HFF-Myc (cell line): ENCODE results near the gene CFAP300.

Experiments
- DNase-seq: peaks from one replicate; pipeline ENCODE4 v3.0.0-alpha.2; 2011; ENCODE audit warnings: low read depth; ENCODE audit errors: extremely low read depth
- H3K4me3 ChIP-seq: replicated peaks from 2 replicates; pipeline ENCODE4 v1.5.1; 2011; ENCODE audit warnings: low read depth, mild to moderate bottlenecking, control low read depth, low read length
- TF ChIP-seq, protein P1 (sequence below): IDR thresholded peaks from 2 replicates; pipeline ENCODE4 v1.5.1; 2012; ENCODE audit warnings: mild to moderate bottlenecking, low read depth, low read length, control low read depth; ENCODE audit errors: missing control alignments

The CFAP300 gene

DNA sequence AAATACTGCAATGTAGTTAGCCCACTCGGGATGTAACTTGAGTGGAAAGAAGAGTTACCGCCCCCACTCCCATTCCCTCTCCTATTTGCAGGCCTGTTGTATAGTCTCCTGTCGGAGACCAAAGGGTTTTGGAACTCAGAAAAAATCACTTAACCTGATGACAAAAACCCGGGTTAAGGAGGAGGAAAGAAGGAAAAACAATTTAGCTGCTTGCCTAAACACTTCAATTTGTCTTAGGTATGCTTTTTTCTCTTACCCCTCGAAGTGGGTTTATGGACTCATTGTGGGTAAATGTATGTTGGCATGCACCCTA, 65.2 kb downstream of the CFAP300 start:
- TF ChIP-seq, protein P1, sequence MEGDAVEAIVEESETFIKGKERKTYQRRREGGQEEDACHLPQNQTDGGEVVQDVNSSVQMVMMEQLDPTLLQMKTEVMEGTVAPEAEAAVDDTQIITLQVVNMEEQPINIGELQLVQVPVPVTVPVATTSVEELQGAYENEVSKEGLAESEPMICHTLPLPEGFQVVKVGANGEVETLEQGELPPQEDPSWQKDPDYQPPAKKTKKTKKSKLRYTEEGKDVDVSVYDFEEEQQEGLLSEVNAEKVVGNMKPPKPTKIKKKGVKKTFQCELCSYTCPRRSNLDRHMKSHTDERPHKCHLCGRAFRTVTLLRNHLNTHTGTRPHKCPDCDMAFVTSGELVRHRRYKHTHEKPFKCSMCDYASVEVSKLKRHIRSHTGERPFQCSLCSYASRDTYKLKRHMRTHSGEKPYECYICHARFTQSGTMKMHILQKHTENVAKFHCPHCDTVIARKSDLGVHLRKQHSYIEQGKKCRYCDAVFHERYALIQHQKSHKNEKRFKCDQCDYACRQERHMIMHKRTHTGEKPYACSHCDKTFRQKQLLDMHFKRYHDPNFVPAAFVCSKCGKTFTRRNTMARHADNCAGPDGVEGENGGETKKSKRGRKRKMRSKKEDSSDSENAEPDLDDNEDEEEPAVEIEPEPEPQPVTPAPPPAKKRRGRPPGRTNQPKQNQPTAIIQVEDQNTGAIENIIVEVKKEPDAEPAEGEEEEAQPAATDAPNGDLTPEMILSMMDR, result no peak
- no peak for DNase-seq
- peak overlapping the region; percentile 87 for H3K4me3 ChIP-seq

DNA sequence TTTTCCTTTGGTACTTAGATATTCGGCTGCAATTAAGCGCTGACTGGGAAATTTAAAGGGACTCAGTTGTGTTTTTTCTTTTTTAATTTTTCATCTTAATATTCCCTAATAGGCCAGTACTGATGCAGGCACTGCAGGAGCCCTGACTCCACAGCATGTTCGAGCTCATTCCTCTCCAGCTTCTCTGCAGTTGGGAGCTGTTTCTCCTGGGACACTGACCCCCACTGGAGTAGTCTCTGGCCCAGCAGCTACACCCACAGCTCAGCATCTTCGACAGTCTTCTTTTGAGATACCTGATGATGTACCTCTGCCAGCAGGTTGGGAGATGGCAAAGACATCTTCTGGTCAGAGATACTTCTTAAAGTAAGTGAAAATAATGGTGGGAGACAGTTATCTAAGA, 66.8 kb downstream of the CFAP300 start:
- no peak for DNase-seq
- TF ChIP-seq, protein P1, result no peak
- peak overlapping the region; percentile 87 for H3K4me3 ChIP-seq

DNA sequence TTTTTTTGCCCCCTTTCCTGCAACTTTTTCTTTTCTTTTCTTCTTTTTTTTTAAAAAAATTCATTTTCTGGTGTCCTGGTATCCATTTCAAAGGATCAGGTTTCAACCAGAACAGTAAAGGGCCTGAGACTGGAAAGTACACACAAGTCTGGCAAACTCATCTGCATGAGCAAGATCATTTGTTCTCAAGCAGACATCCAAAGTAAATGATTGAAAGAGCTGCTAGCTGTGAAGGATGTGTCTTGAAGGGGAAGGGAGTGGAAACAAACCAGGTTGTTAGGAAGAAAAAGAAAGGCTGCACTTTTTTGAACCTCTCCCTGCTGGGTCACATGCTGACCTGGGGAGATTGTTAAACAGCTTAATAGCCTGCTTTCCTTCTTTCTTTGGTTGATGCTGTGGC, 68.3 kb downstream of the CFAP300 start:
- DNase-seq, result no peak
- TF ChIP-seq, protein P1, result no peak
- H3K4me3 ChIP-seq, result no peak overlapping the region

DNA sequence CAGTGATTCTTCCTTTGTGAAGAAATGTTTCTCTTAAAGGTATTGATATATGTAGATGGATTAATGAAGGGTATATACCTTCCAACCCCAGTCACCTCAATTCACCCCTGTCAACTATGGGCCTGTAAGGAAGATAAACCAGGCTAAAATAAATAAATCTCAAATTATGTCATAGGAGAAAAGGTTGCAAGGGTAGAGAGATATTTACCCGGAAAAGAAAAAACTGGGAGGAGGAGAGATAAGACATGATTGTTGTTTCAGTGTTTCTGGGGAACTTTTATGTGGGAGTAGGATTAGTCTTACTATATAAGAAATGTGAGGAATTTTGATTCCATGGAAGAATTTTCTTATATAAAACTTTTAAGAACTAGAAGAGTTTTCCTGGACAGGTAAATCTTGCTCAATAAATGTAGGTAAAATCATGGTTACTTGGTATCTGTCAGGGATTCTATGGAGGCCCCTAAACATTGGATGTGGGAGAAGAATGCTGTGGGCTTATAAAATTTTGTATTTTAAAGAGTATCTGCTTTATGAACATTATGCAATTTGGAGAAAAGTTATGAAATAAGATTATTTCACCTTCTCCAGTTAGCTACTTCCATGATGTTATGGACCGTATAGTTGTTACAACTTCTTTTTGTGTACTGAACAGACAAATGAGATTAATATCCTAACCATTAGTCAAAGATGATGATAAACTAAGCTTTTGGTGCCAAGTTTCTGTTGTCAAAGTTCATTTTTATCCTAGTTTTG, 69.4 kb downstream of the CFAP300 start:
- H3K4me3 ChIP-seq, result no peak overlapping the region
- DNase-seq, result no peak
- TF ChIP-seq, protein P1, result no peak

DNA sequence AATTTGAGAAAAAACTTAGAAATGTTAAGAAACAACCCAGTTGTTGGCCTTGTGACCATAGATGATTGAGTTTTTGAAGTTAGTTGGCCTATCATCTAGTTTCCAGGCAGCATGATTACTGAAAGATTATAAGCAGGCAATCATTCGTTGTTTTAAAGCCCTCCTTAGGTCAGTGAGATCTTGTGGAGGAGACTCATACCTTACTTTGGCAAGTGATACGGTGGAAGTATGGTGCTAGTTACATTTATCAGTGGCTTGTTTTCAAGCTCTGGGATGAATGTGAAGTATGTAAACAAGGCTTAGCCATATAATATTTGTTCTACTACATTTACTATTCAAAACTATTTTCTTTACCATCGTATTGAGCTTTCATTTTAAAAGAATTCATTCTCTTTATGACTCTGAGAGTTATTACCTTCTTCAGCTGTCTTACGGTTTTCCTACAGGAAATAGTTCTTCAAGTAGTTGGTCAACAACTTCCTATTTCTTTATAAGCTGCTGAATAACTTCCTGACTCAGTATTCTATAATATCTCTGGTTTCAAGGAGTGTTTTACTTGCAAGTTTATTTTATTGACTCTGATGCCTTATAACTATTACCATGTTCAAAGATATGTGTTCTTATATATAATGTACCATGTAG, 70.4 kb downstream of the CFAP300 start:
- TF ChIP-seq, protein P1, result no peak
- no peak for DNase-seq
- no peak overlapping the region for H3K4me3 ChIP-seq

DNA sequence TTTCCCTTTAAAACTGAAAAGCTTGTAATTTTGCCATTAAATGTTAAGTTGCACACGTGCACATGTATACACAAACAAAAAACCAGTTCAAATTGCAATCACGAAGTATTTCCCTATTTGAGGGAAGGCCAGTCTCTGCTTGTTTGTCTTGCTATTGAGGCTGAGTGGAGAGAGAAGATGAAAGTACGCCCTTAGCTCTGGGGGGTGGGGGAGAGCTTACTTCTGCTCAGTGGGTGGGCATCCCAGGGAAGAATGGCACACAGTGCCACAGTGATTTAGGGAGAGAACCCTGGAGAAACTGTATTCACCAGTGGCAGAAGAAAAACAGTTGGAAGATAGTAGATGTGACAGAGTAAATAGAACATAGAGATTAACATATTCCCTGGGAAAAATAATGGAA, 71.7 kb downstream of the CFAP300 start:
- no peak for DNase-seq
- H3K4me3 ChIP-seq, result no peak overlapping the region
- TF ChIP-seq, protein P1, result no peak
